22Rv1 (cell line): Measurements from ENCODE around the gene LONP2.

Experiments used
- ZFX ChIP-seq: fragments of 450-650 bp; IDR thresholded peaks from 2 replicates; pipeline ENCODE4 v1.6.1; 2017; ENCODE audit warnings: antibody characterized with exemption, borderline replicate concordance
- TF ChIP-seq, protein P1 (sequence below): fragments of 450-650 bp; IDR thresholded peaks from 2 replicates; pipeline ENCODE4 v1.5.1; 2017; ENCODE audit warnings: mild to moderate bottlenecking

GRCh38 chr16:48261569-48261968, 17.5 kb downstream of the LONP2 start:
- TF ChIP-seq, protein P1, sequence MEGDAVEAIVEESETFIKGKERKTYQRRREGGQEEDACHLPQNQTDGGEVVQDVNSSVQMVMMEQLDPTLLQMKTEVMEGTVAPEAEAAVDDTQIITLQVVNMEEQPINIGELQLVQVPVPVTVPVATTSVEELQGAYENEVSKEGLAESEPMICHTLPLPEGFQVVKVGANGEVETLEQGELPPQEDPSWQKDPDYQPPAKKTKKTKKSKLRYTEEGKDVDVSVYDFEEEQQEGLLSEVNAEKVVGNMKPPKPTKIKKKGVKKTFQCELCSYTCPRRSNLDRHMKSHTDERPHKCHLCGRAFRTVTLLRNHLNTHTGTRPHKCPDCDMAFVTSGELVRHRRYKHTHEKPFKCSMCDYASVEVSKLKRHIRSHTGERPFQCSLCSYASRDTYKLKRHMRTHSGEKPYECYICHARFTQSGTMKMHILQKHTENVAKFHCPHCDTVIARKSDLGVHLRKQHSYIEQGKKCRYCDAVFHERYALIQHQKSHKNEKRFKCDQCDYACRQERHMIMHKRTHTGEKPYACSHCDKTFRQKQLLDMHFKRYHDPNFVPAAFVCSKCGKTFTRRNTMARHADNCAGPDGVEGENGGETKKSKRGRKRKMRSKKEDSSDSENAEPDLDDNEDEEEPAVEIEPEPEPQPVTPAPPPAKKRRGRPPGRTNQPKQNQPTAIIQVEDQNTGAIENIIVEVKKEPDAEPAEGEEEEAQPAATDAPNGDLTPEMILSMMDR, result no peak
- no peak for TF ChIP-seq ZFX
